Measurements from ENCODE around the gene KCTD10.

- TF ChIP-seq NFIC (IDR thresholded peaks at IDR 0.05; ENCODE audit: borderline replicate concordance), result no peak
- TF ChIP-seq CTCF (IDR thresholded peaks at IDR 0.05), result no peak
- TF ChIP-seq EP300 (IDR thresholded peaks at IDR 0.05; ENCODE audit: borderline replicate concordance in 1 of 2, low read depth in 1 of 2, low read length in 1 of 2), result no peak
- TF ChIP-seq RAD21 (IDR thresholded peaks at IDR 0.05; ENCODE audit: low read length), result no peak
- TF ChIP-seq TEAD4 (IDR thresholded peaks at IDR 0.05; ENCODE audit: borderline replicate concordance, insufficient read depth), result no peak
- TF ChIP-seq TAF1 (IDR thresholded peaks at IDR 0.05; ENCODE audit: borderline replicate concordance, low read depth, low read length), result no peak
- TF ChIP-seq MAX (IDR thresholded peaks at IDR 0.05; ENCODE audit: low read depth), result no peak
These were observed 32.8 kb downstream of the KCTD10 start for GRCh38 chr12:109444259-109444658.
